ENCODE measurements around the gene SLC25A26. TPM values are rescaled to one million over a fixed set of nuclear protein-coding genes. Genes with fewer than 3 reads are reported as not detected.

SLC25A26 gene
- total and polyA plus RNA-seq, 2 of the 13 experiments (the other 11 are each of a cell fraction or from before 2014, with no cell fraction given), result 23.1 to 32.7 TPM

DNA sequence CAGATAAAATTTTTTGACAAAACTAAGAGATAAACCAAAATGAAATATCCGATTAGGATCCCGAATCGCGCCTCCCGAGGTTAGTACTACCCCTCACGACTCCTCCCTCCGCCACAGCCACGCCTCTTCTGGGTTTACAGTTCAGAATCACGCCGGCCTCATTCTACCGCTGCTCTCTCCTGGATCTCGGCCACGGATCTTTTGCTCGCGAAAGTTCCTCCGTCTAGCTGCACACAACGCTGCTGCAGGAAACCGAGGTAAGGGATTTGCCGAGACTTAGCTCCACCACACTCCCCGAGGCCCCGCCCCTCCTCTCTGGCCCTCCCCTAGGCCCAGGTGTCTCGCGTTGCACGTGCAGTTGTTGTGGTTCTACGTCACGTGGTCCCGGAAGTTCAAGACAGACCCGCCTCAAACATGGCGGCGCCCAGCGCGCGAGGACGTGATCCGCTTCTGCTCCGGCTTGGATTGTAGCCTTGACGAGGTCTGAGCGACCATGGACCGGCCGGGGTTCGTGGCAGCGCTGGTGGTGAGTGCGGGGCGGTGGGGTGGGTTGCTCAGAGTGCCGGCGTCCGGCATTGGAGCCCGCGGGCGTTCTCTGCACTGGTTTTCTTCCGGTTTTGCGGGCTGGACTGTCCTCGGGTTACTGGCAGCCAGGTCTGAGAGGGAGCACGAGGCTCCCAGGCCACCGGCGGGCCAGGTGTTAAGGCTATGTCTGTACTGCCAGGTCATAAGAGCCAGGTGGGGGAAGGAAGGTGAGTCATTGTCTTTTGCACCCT lies at the start of gene SLC25A26 (continued):
- TF ChIP-seq ZNF136 (CRISPR knock-in tag; IDR thresholded peaks at IDR 0.05; ENCODE audit: low read depth) (no peak), TBX2 (CRISPR knock-in tag; IDR thresholded peaks at IDR 0.05; ENCODE audit: borderline replicate concordance) (peak; percentile 92), HDAC1 (CRISPR knock-in tag; IDR thresholded peaks at IDR 0.05) (peak; percentile 99), ZBTB38 (CRISPR knock-in tag; IDR thresholded peaks at IDR 0.05) (peak; percentile 90), CHCHD3 (CRISPR knock-in tag; IDR thresholded peaks at IDR 0.05) (no peak; the same call in 1 of the 2 replicates), SNAPC2 (CRISPR knock-in tag; IDR thresholded peaks at IDR 0.05) (no peak), POLR2AphosphoS2 (IDR thresholded peaks at IDR 0.05; ENCODE audit: low read depth, low read length) (no peak), FOXJ3 (CRISPR knock-in tag; IDR thresholded peaks at IDR 0.05; ENCODE audit: borderline replicate concordance) (no peak), KMT2A (CRISPR knock-in tag; IDR thresholded peaks at IDR 0.05) (peak; percentile 94), ZNF124 (CRISPR knock-in tag; IDR thresholded peaks at IDR 0.05) (no peak), ZKSCAN5 (CRISPR knock-in tag; IDR thresholded peaks at IDR 0.05) (no peak), TBP (CRISPR knock-in tag; IDR thresholded peaks at IDR 0.05) (no peak)
- TF ChIP-seq, protein P1, sequence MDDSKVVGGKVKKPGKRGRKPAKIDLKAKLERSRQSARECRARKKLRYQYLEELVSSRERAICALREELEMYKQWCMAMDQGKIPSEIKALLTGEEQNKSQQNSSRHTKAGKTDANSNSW (CRISPR knock-in tag; IDR thresholded peaks at IDR 0.05; ENCODE audit: borderline replicate concordance), result no peak
- TF ChIP-seq, protein P2, sequence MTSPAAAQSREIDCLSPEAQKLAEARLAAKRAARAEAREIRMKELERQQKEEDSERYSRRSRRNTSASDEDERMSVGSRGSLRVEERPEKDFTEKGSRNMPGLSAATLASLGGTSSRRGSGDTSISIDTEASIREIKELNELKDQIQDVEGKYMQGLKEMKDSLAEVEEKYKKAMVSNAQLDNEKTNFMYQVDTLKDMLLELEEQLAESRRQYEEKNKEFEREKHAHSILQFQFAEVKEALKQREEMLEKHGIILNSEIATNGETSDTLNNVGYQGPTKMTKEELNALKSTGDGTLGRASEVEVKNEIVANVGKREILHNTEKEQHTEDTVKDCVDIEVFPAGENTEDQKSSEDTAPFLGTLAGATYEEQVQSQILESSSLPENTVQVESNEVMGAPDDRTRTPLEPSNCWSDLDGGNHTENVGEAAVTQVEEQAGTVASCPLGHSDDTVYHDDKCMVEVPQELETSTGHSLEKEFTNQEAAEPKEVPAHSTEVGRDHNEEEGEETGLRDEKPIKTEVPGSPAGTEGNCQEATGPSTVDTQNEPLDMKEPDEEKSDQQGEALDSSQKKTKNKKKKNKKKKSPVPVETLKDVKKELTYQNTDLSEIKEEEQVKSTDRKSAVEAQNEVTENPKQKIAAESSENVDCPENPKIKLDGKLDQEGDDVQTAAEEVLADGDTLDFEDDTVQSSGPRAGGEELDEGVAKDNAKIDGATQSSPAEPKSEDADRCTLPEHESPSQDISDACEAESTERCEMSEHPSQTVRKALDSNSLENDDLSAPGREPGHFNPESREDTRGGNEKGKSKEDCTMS (CRISPR knock-in tag; conservative IDR thresholded peaks at IDR 0.05), result no peak
- TF ChIP-seq, protein P3, sequence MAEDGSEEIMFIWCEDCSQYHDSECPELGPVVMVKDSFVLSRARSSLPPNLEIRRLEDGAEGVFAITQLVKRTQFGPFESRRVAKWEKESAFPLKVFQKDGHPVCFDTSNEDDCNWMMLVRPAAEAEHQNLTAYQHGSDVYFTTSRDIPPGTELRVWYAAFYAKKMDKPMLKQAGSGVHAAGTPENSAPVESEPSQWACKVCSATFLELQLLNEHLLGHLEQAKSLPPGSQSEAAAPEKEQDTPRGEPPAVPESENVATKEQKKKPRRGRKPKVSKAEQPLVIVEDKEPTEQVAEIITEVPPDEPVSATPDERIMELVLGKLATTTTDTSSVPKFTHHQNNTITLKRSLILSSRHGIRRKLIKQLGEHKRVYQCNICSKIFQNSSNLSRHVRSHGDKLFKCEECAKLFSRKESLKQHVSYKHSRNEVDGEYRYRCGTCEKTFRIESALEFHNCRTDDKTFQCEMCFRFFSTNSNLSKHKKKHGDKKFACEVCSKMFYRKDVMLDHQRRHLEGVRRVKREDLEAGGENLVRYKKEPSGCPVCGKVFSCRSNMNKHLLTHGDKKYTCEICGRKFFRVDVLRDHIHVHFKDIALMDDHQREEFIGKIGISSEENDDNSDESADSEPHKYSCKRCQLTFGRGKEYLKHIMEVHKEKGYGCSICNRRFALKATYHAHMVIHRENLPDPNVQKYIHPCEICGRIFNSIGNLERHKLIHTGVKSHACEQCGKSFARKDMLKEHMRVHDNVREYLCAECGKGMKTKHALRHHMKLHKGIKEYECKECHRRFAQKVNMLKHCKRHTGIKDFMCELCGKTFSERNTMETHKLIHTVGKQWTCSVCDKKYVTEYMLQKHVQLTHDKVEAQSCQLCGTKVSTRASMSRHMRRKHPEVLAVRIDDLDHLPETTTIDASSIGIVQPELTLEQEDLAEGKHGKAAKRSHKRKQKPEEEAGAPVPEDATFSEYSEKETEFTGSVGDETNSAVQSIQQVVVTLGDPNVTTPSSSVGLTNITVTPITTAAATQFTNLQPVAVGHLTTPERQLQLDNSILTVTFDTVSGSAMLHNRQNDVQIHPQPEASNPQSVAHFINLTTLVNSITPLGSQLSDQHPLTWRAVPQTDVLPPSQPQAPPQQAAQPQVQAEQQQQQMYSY (CRISPR knock-in tag; IDR thresholded peaks at IDR 0.05), result no peak
- TF ChIP-seq, protein P4, sequence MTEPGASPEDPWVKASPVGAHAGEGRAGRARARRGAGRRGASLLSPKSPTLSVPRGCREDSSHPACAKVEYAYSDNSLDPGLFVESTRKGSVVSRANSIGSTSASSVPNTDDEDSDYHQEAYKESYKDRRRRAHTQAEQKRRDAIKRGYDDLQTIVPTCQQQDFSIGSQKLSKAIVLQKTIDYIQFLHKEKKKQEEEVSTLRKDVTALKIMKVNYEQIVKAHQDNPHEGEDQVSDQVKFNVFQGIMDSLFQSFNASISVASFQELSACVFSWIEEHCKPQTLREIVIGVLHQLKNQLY (CRISPR knock-in tag; IDR thresholded peaks at IDR 0.05), result peak; percentile 86
- TF ChIP-seq, protein P5, sequence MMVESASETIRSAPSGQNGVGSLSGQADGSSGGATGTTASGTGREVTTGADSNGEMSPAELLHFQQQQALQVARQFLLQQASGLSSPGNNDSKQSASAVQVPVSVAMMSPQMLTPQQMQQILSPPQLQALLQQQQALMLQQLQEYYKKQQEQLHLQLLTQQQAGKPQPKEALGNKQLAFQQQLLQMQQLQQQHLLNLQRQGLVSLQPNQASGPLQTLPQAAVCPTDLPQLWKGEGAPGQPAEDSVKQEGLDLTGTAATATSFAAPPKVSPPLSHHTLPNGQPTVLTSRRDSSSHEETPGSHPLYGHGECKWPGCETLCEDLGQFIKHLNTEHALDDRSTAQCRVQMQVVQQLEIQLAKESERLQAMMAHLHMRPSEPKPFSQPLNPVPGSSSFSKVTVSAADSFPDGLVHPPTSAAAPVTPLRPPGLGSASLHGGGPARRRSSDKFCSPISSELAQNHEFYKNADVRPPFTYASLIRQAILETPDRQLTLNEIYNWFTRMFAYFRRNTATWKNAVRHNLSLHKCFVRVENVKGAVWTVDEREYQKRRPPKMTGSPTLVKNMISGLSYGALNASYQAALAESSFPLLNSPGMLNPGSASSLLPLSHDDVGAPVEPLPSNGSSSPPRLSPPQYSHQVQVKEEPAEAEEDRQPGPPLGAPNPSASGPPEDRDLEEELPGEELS (CRISPR knock-in tag; IDR thresholded peaks at IDR 0.05), result peak; percentile 73
